Endothelial cell of umbilical vein (primary cell): Measurements from ENCODE around the gene CCDC196.

ENCODE experiments used
- CTCF ChIP-seq, 2 donors: IDR thresholded peaks; 1 replicate in 1 of 2; 2 replicates in 1 of 2; pipeline ENCODE4 v1.5.1; 2011; ENCODE audit warnings: low read length in 2 of 2, mild to moderate bottlenecking in 2 of 2, moderate library complexity in 2 of 2, control low read depth in 1 of 2, inconsistent platforms in 1 of 2, low read depth in 1 of 2; ENCODE audit not compliant: insufficient read depth in 1 of 2; ENCODE audit errors: extremely low read depth in 1 of 2
- EZH2 ChIP-seq: IDR thresholded peaks from 2 replicates; pipeline ENCODE4 v1.6.1; 2012; ENCODE audit warnings: borderline replicate concordance, low read depth, mild to moderate bottlenecking, moderate library complexity, low read length, inconsistent platforms; ENCODE audit not compliant: severe bottlenecking
- JUN ChIP-seq: IDR thresholded peaks from 2 replicates; pipeline ENCODE4 v1.6.1; 2011; ENCODE audit warnings: borderline replicate concordance, low read depth; ENCODE audit not compliant: insufficient read length, insufficient read depth
- MYC ChIP-seq: IDR thresholded peaks from one replicate; pipeline ENCODE4 v1.6.1; 2011; ENCODE audit warnings: mild to moderate bottlenecking, low read depth, low read length
- POLR2A ChIP-seq: IDR thresholded peaks from 2 replicates; pipeline ENCODE4 v1.6.1; 2012; ENCODE audit warnings: low read depth, mild to moderate bottlenecking, control low read depth, low read length
- POLR2AphosphoS5 ChIP-seq: IDR thresholded peaks from 2 replicates; pipeline ENCODE4 v1.6.1; 2012; ENCODE audit warnings: low read depth, mild to moderate bottlenecking, control low read depth, low read length, moderate library complexity; ENCODE audit not compliant: insufficient read depth
- TF ChIP-seq, protein P1 (sequence below): IDR thresholded peaks from 2 replicates; pipeline ENCODE4 v1.6.1; 2011; ENCODE audit not compliant: insufficient read depth, insufficient read length

DNA sequence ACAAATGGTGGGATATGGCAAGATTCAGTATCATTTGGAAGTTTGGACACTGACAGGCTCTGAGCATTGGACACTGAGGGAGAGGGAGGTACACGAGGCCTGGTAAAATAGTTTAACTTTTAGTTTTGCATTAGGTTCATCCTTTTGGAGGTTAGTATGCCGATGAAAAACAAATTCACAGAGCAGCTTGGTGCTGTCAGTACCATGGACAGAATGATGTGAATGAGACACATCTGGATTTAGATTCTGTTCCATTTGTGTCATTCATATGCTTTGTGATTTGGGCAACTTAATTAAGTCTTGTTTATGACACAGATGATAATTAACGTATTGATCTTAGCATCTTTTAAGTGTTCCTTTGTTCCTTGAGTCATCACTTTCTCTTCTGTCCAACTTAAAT is 55.5 kb downstream of the CCDC196 start:
- TF ChIP-seq CTCF (IDR thresholded peaks at IDR 0.05; ENCODE audit: extremely low read depth in 1 of 2, insufficient read depth in 1 of 2, low read depth in 1 of 2, low read length in 2 of 2) (no peak), POLR2A (no peak), POLR2AphosphoS5 (no peak), EZH2 (no peak), JUN (no peak), MYC (no peak)
- TF ChIP-seq, protein P1, sequence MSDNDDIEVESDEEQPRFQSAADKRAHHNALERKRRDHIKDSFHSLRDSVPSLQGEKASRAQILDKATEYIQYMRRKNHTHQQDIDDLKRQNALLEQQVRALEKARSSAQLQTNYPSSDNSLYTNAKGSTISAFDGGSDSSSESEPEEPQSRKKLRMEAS, result no peak
